HEK293 (cell line): ENCODE data around the gene VPS37C.
A peak's percentile ranks its signal among the peaks of the same experiment; 100 is the strongest.

Experiments used
- CTCF ChIA-PET: fragments of 350-600 bp; formaldehyde crosslinking; extraction: SDS; loops from one replicate; lab custom pipeline; 2021; ENCODE audit warnings: antibody characterized with exemption; lab: Yijun Ruan, JAX
- POLR2A ChIA-PET: fragments of 300-600 bp; formaldehyde crosslinking; extraction: SDS; loops from one replicate; lab custom pipeline; 2020; ENCODE audit warnings: antibody characterized with exemption, inconsistent platforms; lab: Yijun Ruan, JAX
- H3K27ac ChIP-seq: fragments of 200-500 bp; sonication (Bioruptor generic); 2 replicates; pipeline ENCODE4 v1.5.1; 2014; ENCODE audit warnings: low read depth, low read length, control low read depth, inconsistent platforms; ENCODE audit errors: extremely low read depth
- H3K36me3 ChIP-seq, 2 experiments: fragments of 200-500 bp in 1 of 2; sonication (Bioruptor generic) in 1 of 2; 1 replicate in 1 of 2; 2 replicates in 1 of 2; pipeline ENCODE4 v1.5.1; 2014 to 2017; ENCODE audit warnings: inconsistent platforms in 2 of 2, low read length in 2 of 2; ENCODE audit not compliant: control insufficient read depth in 2 of 2, insufficient read depth in 1 of 2
- H3K4me1 ChIP-seq: fragments of 200-500 bp; sonication (Bioruptor generic); 2 replicates; pipeline ENCODE4 v1.5.1; 2014; ENCODE audit warnings: mild to moderate bottlenecking, low read length, inconsistent platforms; ENCODE audit not compliant: control insufficient read depth, insufficient read depth
- H3K4me3 ChIP-seq: 2 replicates; pipeline ENCODE4 v1.5.1; 2011; ENCODE audit warnings: low read depth, mild to moderate bottlenecking, control low read depth, low read length, moderate library complexity
- H3K9me3 ChIP-seq: fragments of 200-500 bp; sonication (Bioruptor generic); 2 replicates; pipeline ENCODE4 v1.5.1; 2014; ENCODE audit warnings: low read depth, low read length, inconsistent platforms; ENCODE audit not compliant: control insufficient read depth, insufficient read depth
- BCL11A ChIP-seq: fragments of 450-650 bp; formaldehyde crosslinking; IDR thresholded peaks from 2 replicates; pipeline ENCODE4 v1.5.1; 2016; ENCODE audit warnings: low read depth, missing biosample characterization, missing genetic modification characterization
- EGR2 ChIP-seq: fragments of 450-650 bp; formaldehyde crosslinking; IDR thresholded peaks from 2 replicates; pipeline ENCODE4 v1.5.1; 2016; ENCODE audit warnings: low read depth, missing biosample characterization, missing genetic modification characterization
- MZF1 ChIP-seq: fragments of 450-650 bp; formaldehyde crosslinking; IDR thresholded peaks from 2 replicates; pipeline ENCODE4 v1.5.1; 2017; ENCODE audit warnings: missing biosample characterization, missing genetic modification characterization, borderline replicate concordance
- ZBTB1 ChIP-seq: fragments of 450-650 bp; formaldehyde crosslinking; IDR thresholded peaks from 2 replicates; pipeline ENCODE4 v1.5.1; 2016; ENCODE audit warnings: missing biosample characterization, missing genetic modification characterization
- ZFHX2 ChIP-seq: fragments of 450-650 bp; formaldehyde crosslinking; conservative IDR thresholded peaks from 2 replicates; pipeline ENCODE4 v1.5.1; 2016; ENCODE audit warnings: missing biosample characterization, missing genetic modification characterization
- ZIC2 ChIP-seq: fragments of 450-650 bp; formaldehyde crosslinking; IDR thresholded peaks from 2 replicates; pipeline ENCODE4 v1.5.1; 2016; ENCODE audit warnings: missing biosample characterization, missing genetic modification characterization
- ZNF350 ChIP-seq: fragments of 450-650 bp; formaldehyde crosslinking; IDR thresholded peaks from 2 replicates; pipeline ENCODE4 v1.5.0; 2017; ENCODE audit warnings: missing biosample characterization, mild to moderate bottlenecking, missing genetic modification characterization
- ZNF670 ChIP-seq: fragments of 450-650 bp; formaldehyde crosslinking; IDR thresholded peaks from 2 replicates; pipeline ENCODE4 v1.5.1; 2016; ENCODE audit warnings: missing biosample characterization, missing genetic modification characterization, low read depth
- ZXDB ChIP-seq: fragments of 450-650 bp; formaldehyde crosslinking; IDR thresholded peaks from 2 replicates; pipeline ENCODE4 v1.5.1; 2016; ENCODE audit warnings: missing biosample characterization, missing genetic modification characterization
- TF ChIP-seq, protein P1 (sequence below): fragments of 450-650 bp; formaldehyde crosslinking; IDR thresholded peaks from 2 replicates; pipeline ENCODE4 v1.5.1; 2016; ENCODE audit warnings: missing biosample characterization, missing genetic modification characterization
- TF ChIP-seq, protein P2 (sequence below): fragments of 450-650 bp; formaldehyde crosslinking; IDR thresholded peaks from 2 replicates; pipeline ENCODE4 v1.5.1; 2016; ENCODE audit warnings: missing biosample characterization, missing genetic modification characterization
- TF ChIP-seq, protein P3 (sequence below): fragments of 450-650 bp; formaldehyde crosslinking; IDR thresholded peaks from 2 replicates; pipeline ENCODE4 v1.5.1; 2017; ENCODE audit warnings: missing biosample characterization, missing genetic modification characterization

Gene VPS37C

DNA sequence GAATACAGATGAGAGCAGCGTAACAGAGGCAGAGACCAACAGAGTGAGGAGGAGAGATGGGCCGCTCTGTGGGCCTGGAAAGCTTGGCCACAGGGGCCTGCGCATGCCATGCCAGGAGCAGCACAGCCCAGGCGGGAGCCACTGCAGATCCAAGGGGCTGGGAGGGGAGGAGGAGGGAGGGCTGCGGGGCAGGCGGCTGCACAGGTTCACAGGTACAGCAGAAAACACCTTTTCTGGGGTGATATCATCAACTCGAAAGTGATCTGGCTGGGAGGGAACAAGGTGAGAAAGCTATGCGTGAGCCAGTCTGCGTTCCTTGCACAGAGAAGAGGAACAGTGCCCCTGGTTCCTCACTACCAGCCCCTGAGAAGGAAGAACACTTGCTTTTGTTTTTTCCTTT lies 14.8 kb downstream of the VPS37C start (continued):
- TF ChIP-seq, protein P1, sequence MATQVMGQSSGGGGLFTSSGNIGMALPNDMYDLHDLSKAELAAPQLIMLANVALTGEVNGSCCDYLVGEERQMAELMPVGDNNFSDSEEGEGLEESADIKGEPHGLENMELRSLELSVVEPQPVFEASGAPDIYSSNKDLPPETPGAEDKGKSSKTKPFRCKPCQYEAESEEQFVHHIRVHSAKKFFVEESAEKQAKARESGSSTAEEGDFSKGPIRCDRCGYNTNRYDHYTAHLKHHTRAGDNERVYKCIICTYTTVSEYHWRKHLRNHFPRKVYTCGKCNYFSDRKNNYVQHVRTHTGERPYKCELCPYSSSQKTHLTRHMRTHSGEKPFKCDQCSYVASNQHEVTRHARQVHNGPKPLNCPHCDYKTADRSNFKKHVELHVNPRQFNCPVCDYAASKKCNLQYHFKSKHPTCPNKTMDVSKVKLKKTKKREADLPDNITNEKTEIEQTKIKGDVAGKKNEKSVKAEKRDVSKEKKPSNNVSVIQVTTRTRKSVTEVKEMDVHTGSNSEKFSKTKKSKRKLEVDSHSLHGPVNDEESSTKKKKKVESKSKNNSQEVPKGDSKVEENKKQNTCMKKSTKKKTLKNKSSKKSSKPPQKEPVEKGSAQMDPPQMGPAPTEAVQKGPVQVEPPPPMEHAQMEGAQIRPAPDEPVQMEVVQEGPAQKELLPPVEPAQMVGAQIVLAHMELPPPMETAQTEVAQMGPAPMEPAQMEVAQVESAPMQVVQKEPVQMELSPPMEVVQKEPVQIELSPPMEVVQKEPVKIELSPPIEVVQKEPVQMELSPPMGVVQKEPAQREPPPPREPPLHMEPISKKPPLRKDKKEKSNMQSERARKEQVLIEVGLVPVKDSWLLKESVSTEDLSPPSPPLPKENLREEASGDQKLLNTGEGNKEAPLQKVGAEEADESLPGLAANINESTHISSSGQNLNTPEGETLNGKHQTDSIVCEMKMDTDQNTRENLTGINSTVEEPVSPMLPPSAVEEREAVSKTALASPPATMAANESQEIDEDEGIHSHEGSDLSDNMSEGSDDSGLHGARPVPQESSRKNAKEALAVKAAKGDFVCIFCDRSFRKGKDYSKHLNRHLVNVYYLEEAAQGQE: no peak

DNA sequence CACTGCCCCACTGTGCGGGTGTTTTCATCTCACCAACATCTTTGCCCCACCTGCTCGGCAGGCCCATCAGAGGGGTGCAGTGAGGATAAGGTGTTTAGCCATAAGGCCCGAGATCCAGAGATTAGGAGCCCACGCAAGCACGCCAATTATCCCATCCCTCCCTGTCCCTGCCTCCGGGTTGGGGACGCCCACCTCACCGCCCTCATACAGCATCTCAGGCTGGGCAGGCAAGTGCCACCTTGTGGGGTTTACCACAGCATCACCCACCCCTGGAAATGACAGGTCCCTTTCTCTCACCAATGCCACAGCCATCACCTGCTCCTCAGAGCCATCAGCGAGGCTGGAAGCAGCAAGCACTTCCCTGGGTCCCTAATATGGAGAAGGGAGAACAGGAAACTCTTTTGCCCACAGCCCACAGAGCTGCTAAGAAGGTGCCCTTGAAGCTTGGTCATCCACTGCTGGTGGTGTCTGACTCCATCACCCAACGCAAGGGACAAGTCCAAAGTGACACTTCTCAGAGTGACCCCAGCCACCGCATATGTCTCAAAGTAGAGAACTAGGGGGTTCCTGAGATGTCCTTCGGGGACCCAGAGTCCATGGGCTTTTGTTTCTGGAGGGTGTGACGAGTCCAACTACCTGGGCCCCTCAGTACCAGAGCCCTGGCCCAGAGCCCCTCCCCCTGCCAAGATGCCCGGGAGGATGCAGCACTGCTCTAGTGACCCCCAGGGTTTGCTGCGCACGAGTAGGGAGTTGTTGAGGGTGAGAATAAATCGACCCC lies 15.8 kb downstream of the VPS37C start:
- ChIA-PET CTCF (interaction anchor here (0.6 to 2.3 kb wide), 3 partner anchors 15 to 230 kb away, joined by 3 to 6 read pairs (median 3); no protein-coding TSS in a partner anchor), POLR2A (no interaction called here)
- no peak overlapping the region for H3K27ac ChIP-seq
- H3K4me1 ChIP-seq: no peaks in the 10 kb centered on the region
- H3K36me3 ChIP-seq: no peaks in the 10 kb centered on the region
- TF ChIP-seq EGR2 (tag by site-specific recombination): peak; percentile 61
- no peak for TF ChIP-seq ZBTB1 (tag by site-specific recombination)
- no peak for TF ChIP-seq MZF1 (tag by site-specific recombination)
- TF ChIP-seq ZFHX2 (tag by site-specific recombination): peak; percentile 67
- TF ChIP-seq ZNF670 (tag by site-specific recombination): no peak
- no peak for TF ChIP-seq ZNF350
- no peak overlapping the region for H3K4me3 ChIP-seq
- H3K9me3 ChIP-seq: no peaks in the 10 kb centered on the region

DNA sequence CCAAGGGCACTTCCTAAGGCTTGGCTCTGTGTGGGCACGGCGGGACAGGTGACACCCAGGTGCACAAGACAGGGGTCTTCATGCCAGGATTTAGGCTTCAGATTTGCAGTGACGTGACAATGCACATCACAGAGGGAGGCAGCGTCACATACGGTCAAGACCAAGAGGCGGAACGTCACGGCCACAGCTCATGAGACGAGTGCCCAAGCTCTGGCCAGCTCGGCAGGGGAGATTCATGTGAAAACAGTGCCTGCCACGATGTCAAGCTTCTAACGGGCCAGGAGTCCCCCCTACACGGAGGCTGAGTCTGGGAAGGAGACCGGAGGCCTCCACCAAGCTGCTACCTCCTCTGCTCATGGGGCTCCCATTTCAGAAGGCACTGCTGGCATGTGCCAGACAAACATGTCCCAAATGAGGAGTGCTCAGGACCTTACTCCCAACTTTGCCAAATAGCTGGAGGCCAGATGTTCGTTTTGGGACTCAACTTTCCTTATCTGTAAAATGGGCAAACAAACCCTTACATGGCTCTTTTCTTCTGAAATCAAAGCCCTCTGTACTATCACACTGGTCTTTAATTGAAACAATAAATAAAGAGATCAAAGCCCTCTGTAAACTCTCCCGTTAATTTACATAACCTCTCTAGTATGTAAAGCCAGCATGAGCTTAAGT lies 16.6 kb downstream of the VPS37C start:
- Histone ChIP-seq H3K4me3 (no peak overlapping the region), H3K4me1 (no peaks in the 10 kb centered on the region), H3K36me3 (no peaks in the 10 kb centered on the region), H3K9me3 (no peaks in the 10 kb centered on the region), H3K27ac (no peak overlapping the region)
- TF ChIP-seq BCL11A (tag by site-specific recombination) (no peak), ZXDB (tag by site-specific recombination) (no peak)
- TF ChIP-seq, protein P2, sequence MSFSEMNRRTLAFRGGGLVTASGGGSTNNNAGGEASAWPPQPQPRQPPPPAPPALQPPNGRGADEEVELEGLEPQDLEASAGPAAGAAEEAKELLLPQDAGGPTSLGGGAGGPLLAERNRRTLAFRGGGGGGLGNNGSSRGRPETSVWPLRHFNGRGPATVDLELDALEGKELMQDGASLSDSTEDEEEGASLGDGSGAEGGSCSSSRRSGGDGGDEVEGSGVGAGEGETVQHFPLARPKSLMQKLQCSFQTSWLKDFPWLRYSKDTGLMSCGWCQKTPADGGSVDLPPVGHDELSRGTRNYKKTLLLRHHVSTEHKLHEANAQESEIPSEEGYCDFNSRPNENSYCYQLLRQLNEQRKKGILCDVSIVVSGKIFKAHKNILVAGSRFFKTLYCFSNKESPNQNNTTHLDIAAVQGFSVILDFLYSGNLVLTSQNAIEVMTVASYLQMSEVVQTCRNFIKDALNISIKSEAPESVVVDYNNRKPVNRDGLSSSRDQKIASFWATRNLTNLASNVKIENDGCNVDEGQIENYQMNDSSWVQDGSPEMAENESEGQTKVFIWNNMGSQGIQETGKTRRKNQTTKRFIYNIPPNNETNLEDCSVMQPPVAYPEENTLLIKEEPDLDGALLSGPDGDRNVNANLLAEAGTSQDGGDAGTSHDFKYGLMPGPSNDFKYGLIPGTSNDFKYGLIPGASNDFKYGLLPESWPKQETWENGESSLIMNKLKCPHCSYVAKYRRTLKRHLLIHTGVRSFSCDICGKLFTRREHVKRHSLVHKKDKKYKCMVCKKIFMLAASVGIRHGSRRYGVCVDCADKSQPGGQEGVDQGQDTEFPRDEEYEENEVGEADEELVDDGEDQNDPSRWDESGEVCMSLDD: no peak
- POLR2A ChIA-PET: interaction anchor here (0.7 kb wide), 1 partner anchor 369 kb away, joined by 5 read pairs; no protein-coding TSS in a partner anchor
- CTCF ChIA-PET: interaction anchor here (0.8 to 2.3 kb wide), 2 partner anchors 14 to 16 kb away, joined by 3 to 6 read pairs; no protein-coding TSS in a partner anchor

DNA sequence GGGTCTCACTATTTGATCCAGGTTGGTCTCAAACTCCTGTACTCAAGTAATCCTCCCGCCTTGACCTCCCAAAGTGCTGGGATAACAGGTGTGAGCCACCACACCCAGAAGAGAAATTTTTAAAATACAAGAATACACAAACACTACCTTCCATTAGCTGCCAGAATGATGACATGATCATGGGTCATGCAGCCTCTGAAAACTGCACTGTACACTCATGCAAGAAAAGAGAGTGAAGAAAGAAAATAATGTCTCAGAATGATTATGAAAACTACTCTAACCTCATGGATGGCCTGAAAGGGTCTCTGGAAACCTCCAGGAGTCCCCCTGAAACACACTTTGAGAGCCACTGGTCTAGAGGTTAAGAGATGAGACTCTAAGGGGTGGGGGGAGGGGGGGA lies 18.8 kb downstream of the VPS37C start:
- TF ChIP-seq, protein P3, sequence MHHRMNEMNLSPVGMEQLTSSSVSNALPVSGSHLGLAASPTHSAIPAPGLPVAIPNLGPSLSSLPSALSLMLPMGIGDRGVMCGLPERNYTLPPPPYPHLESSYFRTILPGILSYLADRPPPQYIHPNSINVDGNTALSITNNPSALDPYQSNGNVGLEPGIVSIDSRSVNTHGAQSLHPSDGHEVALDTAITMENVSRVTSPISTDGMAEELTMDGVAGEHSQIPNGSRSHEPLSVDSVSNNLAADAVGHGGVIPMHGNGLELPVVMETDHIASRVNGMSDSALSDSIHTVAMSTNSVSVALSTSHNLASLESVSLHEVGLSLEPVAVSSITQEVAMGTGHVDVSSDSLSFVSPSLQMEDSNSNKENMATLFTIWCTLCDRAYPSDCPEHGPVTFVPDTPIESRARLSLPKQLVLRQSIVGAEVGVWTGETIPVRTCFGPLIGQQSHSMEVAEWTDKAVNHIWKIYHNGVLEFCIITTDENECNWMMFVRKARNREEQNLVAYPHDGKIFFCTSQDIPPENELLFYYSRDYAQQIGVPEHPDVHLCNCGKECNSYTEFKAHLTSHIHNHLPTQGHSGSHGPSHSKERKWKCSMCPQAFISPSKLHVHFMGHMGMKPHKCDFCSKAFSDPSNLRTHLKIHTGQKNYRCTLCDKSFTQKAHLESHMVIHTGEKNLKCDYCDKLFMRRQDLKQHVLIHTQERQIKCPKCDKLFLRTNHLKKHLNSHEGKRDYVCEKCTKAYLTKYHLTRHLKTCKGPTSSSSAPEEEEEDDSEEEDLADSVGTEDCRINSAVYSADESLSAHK (tag by site-specific recombination): peak; percentile 44; the same call in 1 of the 2 replicates
- TF ChIP-seq ZIC2: no peak
- Histone ChIP-seq H3K36me3 (peaks cover 0 to 9% of the 10 kb centered on the region in 2 experiments; a peak in 1 of 3 replicates), H3K9me3 (no peaks in the 10 kb centered on the region), H3K4me3 (no peak overlapping the region), H3K27ac (no peak overlapping the region), H3K4me1 (no peaks in the 10 kb centered on the region)
- ChIA-PET CTCF (interaction anchor here (0.6 to 1.6 kb wide), 3 partner anchors 12 to 1284 kb away, joined by 3 to 6 read pairs (median 4); no protein-coding TSS in a partner anchor), POLR2A (no interaction called here)
